HEK293T (cell line): ENCODE data around the gene ZNF433.
"Not testable (repeated sequence)": the region's sequence is repeated elsewhere in the genome, so short reads cannot be mapped to it uniquely, and the experiment has no call there.

Experiments
- CTCF ChIA-PET: fragments of 350-600 bp; formaldehyde crosslinking; extraction: SDS; loops from one replicate; lab custom pipeline; 2021; ENCODE audit warnings: antibody characterized with exemption, inconsistent platforms; lab: Yijun Ruan, JAX
- POLR2A ChIA-PET: fragments of 350-600 bp; formaldehyde crosslinking; extraction: SDS; loops from one replicate; lab custom pipeline; 2020; ENCODE audit warnings: antibody characterized with exemption, inconsistent platforms; lab: Yijun Ruan, JAX
- DNase-seq: peaks from one replicate; pipeline ENCODE4 v3.0.0; 2012; ENCODE audit warnings: mixed read lengths; ENCODE audit errors: extremely low spot score
- ARNT ChIP-seq: fragments of 450-650 bp; IDR thresholded peaks from 2 replicates; pipeline ENCODE4 v1.6.1; 2017; ENCODE audit warnings: mild to moderate bottlenecking
- BHLHE40 ChIP-seq: fragments of 450-650 bp; IDR thresholded peaks from 2 replicates; pipeline ENCODE4 v1.6.1; 2016; ENCODE audit warnings: mild to moderate bottlenecking, moderate library complexity, borderline replicate concordance
- CTBP1 ChIP-seq: fragments of 450-650 bp; IDR thresholded peaks from 2 replicates; pipeline ENCODE4 v1.6.1; 2016; ENCODE audit warnings: borderline replicate concordance
- ELF4 ChIP-seq: fragments of 450-650 bp; IDR thresholded peaks from 2 replicates; pipeline ENCODE4 v1.6.1; 2017; ENCODE audit warnings: antibody characterized with exemption
- FOXA1 ChIP-seq: fragments of 450-650 bp; IDR thresholded peaks from 2 replicates; pipeline ENCODE4 v1.6.1; 2016; ENCODE audit warnings: mild to moderate bottlenecking
- FOXK2 ChIP-seq: fragments of 450-650 bp; IDR thresholded peaks from 2 replicates; pipeline ENCODE4 v1.6.1; 2016; ENCODE audit warnings: mild to moderate bottlenecking
- FOXM1 ChIP-seq: fragments of 450-650 bp; IDR thresholded peaks from 2 replicates; pipeline ENCODE4 v1.6.1; 2017; ENCODE audit warnings: mild to moderate bottlenecking, borderline replicate concordance
- HDGF ChIP-seq: fragments of 450-650 bp; IDR thresholded peaks from 2 replicates; pipeline ENCODE4 v1.6.1; 2017; ENCODE audit warnings: antibody characterized with exemption, borderline replicate concordance
- L3MBTL2 ChIP-seq: fragments of 450-650 bp; conservative IDR thresholded peaks from 2 replicates; pipeline ENCODE4 v1.6.1; 2016; ENCODE audit warnings: mild to moderate bottlenecking
- LEF1 ChIP-seq: fragments of 450-650 bp; IDR thresholded peaks from 2 replicates; pipeline ENCODE4 v1.6.1; 2017; ENCODE audit warnings: mild to moderate bottlenecking, borderline replicate concordance
- NFRKB ChIP-seq: fragments of 450-650 bp; IDR thresholded peaks from 2 replicates; pipeline ENCODE4 v1.6.1; 2016; ENCODE audit warnings: mild to moderate bottlenecking, moderate library complexity
- PKNOX1 ChIP-seq: fragments of 450-650 bp; IDR thresholded peaks from 2 replicates; pipeline ENCODE4 v1.6.1; 2016
- SP1 ChIP-seq: fragments of 450-650 bp; IDR thresholded peaks from 2 replicates; pipeline ENCODE4 v1.6.1; 2017
- SUZ12 ChIP-seq: fragments of 450-650 bp; IDR thresholded peaks from 2 replicates; pipeline ENCODE4 v1.6.1; 2016; ENCODE audit warnings: mild to moderate bottlenecking
- TARDBP ChIP-seq: fragments of 450-650 bp; IDR thresholded peaks from 2 replicates; pipeline ENCODE4 v1.6.1; 2016
- ZNF384 ChIP-seq: fragments of 450-650 bp; IDR thresholded peaks from 2 replicates; pipeline ENCODE4 v1.6.1; 2016

The ZNF433 gene

DNA sequence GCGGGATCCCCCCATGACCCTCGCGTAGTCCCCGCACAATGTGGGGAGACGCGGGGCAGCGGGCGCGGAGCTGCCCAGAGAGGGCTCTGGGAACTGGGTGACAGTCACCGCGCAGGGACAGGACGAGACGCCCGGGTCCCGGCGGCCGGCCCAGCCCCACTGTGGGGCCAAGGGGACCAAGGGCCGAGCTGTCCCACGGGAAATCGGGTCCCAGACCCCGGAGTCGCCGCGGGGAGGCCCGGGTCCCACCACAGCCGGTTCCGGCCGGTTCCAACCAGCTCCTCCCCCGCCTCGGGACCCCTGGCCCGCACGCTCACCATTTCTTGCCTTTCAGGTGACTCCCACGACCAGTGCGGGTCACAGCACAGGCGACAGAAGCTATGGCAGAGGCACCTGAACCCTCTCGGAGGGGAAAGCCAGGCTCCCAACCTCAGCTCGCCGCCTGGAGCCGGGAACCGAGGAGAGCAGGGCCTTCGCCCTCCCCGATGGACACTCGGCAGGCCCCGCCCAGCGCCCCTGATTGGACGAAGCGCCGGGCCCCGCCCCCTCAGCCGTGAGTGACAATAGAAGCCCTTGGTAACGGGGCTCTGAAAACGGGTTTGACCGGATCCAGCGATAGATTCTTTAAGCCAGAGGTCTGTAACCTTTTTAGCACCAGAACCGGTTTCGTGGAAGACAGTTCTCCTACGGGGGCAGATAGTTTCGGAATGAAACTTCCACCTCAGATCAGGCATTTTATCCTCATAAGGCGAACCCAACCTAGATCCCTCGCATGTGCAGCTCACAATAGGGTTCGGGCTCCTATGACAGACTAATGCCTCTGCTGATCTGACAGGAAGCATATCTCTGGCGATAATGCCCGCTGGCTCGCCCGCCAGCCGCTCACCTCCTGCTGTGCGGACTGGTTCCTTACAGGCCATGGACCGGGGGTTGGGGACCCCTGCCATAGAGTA, at the start of gene ZNF433:
Gene ZNF433 (minus strand): TSS at position 460 of the 953 bp plus-strand sequence. CDS start 140 bp downstream, at position 320.
- CTCF ChIA-PET, result no interaction called here
- no peak for TF ChIP-seq LEF1
- TF ChIP-seq PKNOX1, result peak; percentile 80
- no peak for TF ChIP-seq HDGF
- DNase-seq, result peak; percentile 39
- POLR2A ChIA-PET, result interaction anchor here (0.6 kb wide), 1 partner anchor 11 kb away, joined by 3 read pairs; no protein-coding TSS in a partner anchor

- DNase-seq, POLR2A ChIA-PET, CTCF ChIA-PET: not testable (repeated sequence)
These were observed 47.9 kb upstream of the ZNF433 start for GRCh38 chr19:12083336-12083735.

- DNase-seq, result no peak
- ChIA-PET CTCF (no interaction called here), POLR2A (no interaction called here)
- TF ChIP-seq FOXA1 (no peak), ELF4 (no peak)
These were observed 41.9 kb upstream of the ZNF433 start for GRCh38 chr19:12077375-12077774.

- CTCF ChIA-PET, DNase-seq, POLR2A ChIA-PET: not testable (repeated sequence)
These were observed 40.9 kb upstream of the ZNF433 start for GRCh38 chr19:12076331-12076730.

- CTCF ChIA-PET, result interaction anchor here (0.5 kb wide), 1 partner anchor 1190 kb away, joined by 3 read pairs; no protein-coding TSS in a partner anchor
These were observed 40.2 kb upstream of the ZNF433 start for GRCh38 chr19:12075538-12076139.

GRCh38 chr19:12064590-12065538, 29.4 kb upstream of the ZNF433 start, which contains the start of gene ZNF844:
Gene ZNF844 (plus strand): TSS chr19:12064731. CDS start chr19:12064874, 143 bp downstream.
- POLR2A ChIA-PET, result no interaction called here
- CTCF ChIA-PET, result no interaction called here
- TF ChIP-seq FOXM1 (no peak), ZNF384 (no peak), FOXK2 (no peak), TARDBP (no peak), FOXA1 (no peak), ARNT (no peak), ELF4 (no peak), L3MBTL2 (no peak), SUZ12 (no peak), SP1 (no peak), PKNOX1 (no peak), NFRKB (no peak), HDGF (no peak), BHLHE40 (no peak), CTBP1 (no peak)
- no peak for DNase-seq

More at GRCh38 chr19:12075538-12076139, 40.2 kb upstream of the ZNF433 start:
- no peak for DNase-seq
- POLR2A ChIA-PET, result no interaction called here
- TF ChIP-seq ELF4 (no peak), ARNT (no peak)

- POLR2A ChIA-PET, result no interaction called here
These were observed 20.3 kb upstream of the ZNF433 start for GRCh38 chr19:12055784-12056183.

More at GRCh38 chr19:12055784-12056183, 20.3 kb upstream of the ZNF433 start:
- no peak for DNase-seq
- TF ChIP-seq ARNT (no peak), CTBP1 (no peak), ELF4 (no peak), SUZ12 (no peak), SP1 (no peak), FOXM1 (no peak)
- CTCF ChIA-PET, result no interaction called here
